Measurements from ENCODE around the gene DIS3L2. TPM values are rescaled to one million over a fixed set of nuclear protein-coding genes. Genes with fewer than 3 reads are reported as not detected.
"Not testable (repeated sequence)": the region's sequence is repeated elsewhere in the genome, so short reads cannot be mapped to it uniquely, and the experiment has no call there.

The DIS3L2 gene
- total and polyA plus RNA-seq, 2 experiments from 2014 or later, result 9.3 to 15.6 TPM

DNA sequence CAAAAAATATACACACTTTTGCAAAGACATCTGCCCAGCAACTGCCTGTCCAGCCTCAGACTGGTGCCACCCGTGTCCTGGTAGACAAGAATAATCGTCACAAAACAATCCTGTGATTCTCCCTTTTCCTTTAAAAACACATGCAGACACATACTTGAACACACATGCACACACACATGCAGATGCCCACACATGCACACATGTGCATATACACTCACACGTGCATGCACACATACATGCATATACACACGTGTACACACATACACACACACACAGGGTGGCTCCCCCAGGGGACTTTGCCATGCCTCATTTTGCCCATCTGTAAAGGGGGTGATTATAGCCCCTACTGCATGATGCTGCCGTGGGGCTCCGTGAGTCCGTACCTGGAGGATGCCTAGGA is 392.1 kb downstream of the DIS3L2 start:
- Histone ChIP-seq H3K4me1 (ENCODE audit: insufficient read depth) (no peaks in the 10 kb centered on the region), H3K4me2 (ENCODE audit: unreplicated experiment) (no peak overlapping the region), H4K20me1 (ENCODE audit: insufficient read depth) (no peaks in the 10 kb centered on the region), H3K36me3 (ENCODE audit: low read depth) (no peaks in the 10 kb centered on the region), H3K9me2 (ENCODE audit: insufficient read depth) (no peaks in the 10 kb centered on the region), H3K4me3 (no peak overlapping the region), H3K27ac (no peak overlapping the region), H3K9me3 (ENCODE audit: low read depth) (no peaks in the 10 kb centered on the region), H3K79me2 (ENCODE audit: insufficient read depth) (no peaks in the 10 kb centered on the region), H2AFZ (no peak overlapping the region), H3K27me3 (replicated peaks; ENCODE audit: insufficient read depth) (peaks cover 52% of the 10 kb centered on the region), H3F3A (ENCODE audit: insufficient read depth) (no peaks in the 10 kb centered on the region), H3K9ac (no peak overlapping the region)
- DNase-seq, result no peak
- no peak for TF ChIP-seq EZH2phosphoT487 (IDR thresholded peaks at IDR 0.05; ENCODE audit: insufficient read depth, low read depth)
- no peak for TF ChIP-seq EZH2 (IDR thresholded peaks at IDR 0.05; ENCODE audit: insufficient read depth, poor library complexity, severe bottlenecking)
- in situ Hi-C loops (cut with MboI), result no loop called here
- WGBS, 2 experiments (ENCODE audit: low coverage in 1 of 2, low lambda C conversion rate in 2 of 2, missing lambda C conversion rate in 2 of 2), result 68 to 80% methylated on average over 7 of the region's 7 CpGs

DNA sequence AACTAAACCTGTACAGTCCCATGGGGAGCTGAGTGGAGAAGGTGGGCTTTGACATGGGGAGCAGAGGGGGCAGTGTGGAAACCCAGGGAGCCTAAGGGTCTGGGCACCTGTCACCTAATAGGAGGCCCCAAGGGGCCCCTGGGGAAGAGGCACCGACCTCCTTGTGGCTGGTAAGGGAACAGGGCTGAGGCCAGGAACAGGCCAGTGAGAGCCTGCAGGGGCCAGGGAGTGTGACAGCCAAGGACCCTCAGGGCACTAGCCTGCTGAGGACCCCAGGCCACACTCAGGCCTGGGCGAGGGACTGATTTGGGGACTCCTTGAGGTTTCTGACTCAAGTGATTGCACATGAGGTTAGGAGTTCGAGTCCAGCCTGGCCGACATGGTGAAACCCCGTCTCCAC is 392.6 kb downstream of the DIS3L2 start:
- no peak for TF ChIP-seq EZH2phosphoT487 (IDR thresholded peaks at IDR 0.05; ENCODE audit: insufficient read depth, low read depth)
- TF ChIP-seq EZH2 (IDR thresholded peaks at IDR 0.05; ENCODE audit: insufficient read depth, poor library complexity, severe bottlenecking), result no peak
- no peaks in the 10 kb centered on the region for H3K9me3 ChIP-seq (ENCODE audit: low read depth)
- H3K9me2 ChIP-seq (ENCODE audit: insufficient read depth), result no peaks in the 10 kb centered on the region
- H3K36me3 ChIP-seq (ENCODE audit: low read depth), result no peaks in the 10 kb centered on the region
- H3K4me3 ChIP-seq, result no peak overlapping the region
- H3K9ac ChIP-seq, result no peak overlapping the region
- 77 to 83% methylated on average over 5 of the region's 5 CpGs for WGBS, 2 experiments (ENCODE audit: low coverage in 1 of 2, low lambda C conversion rate in 2 of 2, missing lambda C conversion rate in 2 of 2)
- no peak overlapping the region for H3K4me2 ChIP-seq (ENCODE audit: unreplicated experiment)
- in situ Hi-C loops (cut with MboI), result no loop called here
- no peaks in the 10 kb centered on the region for H3K4me1 ChIP-seq (ENCODE audit: insufficient read depth)
- H4K20me1 ChIP-seq (ENCODE audit: insufficient read depth), result no peaks in the 10 kb centered on the region
- peaks cover 49% of the 10 kb centered on the region for H3K27me3 ChIP-seq (replicated peaks; ENCODE audit: insufficient read depth)
- no peaks in the 10 kb centered on the region for H3K79me2 ChIP-seq (ENCODE audit: insufficient read depth)
- no peaks in the 10 kb centered on the region for H3F3A ChIP-seq (ENCODE audit: insufficient read depth)
- DNase-seq, result no peak
- H3K27ac ChIP-seq, result no peak overlapping the region
- no peak overlapping the region for H2AFZ ChIP-seq

DNA sequence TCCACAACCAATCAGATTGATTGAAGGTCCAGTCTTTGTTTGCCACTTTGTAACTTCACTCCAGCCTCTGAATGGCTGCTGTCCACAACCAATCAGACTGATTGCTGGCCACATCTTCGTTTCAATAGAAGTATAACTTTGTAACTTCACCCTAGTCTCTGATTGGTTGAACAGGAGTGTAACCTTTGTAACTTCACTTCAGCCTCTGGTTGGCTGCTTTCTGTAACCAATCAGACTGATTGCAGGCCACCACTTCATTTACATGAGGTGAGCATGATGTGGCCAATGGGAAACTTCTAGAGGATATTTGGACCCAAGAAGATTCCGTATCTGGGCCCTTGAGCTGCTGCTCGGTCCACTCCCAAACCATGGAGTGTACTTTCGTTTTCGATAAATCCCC is 400.1 kb downstream of the DIS3L2 start:
- Histone ChIP-seq H3K4me2 (ENCODE audit: unreplicated experiment) (no peak overlapping the region), H3K79me2 (ENCODE audit: insufficient read depth) (no peaks in the 10 kb centered on the region), H3K9me3 (ENCODE audit: low read depth) (no peaks in the 10 kb centered on the region), H3K9me2 (ENCODE audit: insufficient read depth) (no peaks in the 10 kb centered on the region), H3K27ac (no peak overlapping the region), H3K36me3 (ENCODE audit: low read depth) (no peaks in the 10 kb centered on the region), H4K20me1 (ENCODE audit: insufficient read depth) (no peaks in the 10 kb centered on the region), H3F3A (ENCODE audit: insufficient read depth) (no peaks in the 10 kb centered on the region), H3K4me3 (no peak overlapping the region), H2AFZ (no peak overlapping the region), H3K4me1 (ENCODE audit: insufficient read depth) (no peaks in the 10 kb centered on the region), H3K9ac (no peak overlapping the region), H3K27me3 (replicated peaks; ENCODE audit: insufficient read depth) (no peaks in the 10 kb centered on the region)
- TF ChIP-seq EZH2phosphoT487 (IDR thresholded peaks at IDR 0.05; ENCODE audit: insufficient read depth, low read depth) (no peak), EZH2 (IDR thresholded peaks at IDR 0.05; ENCODE audit: insufficient read depth, poor library complexity, severe bottlenecking) (no peak)
- in situ Hi-C loops (cut with MboI), result no loop called here
- DNase-seq, result no peak
- WGBS, 2 experiments (ENCODE audit: low coverage in 1 of 2, low lambda C conversion rate in 2 of 2, missing lambda C conversion rate in 2 of 2), result 76% methylated on average over 5 of the region's 5 CpGs

- in situ Hi-C loops (cut with MboI), result no loop called here
- H2AFZ ChIP-seq, result no peak overlapping the region
- H3K36me3 ChIP-seq (ENCODE audit: low read depth), result no peaks in the 10 kb centered on the region
- no peak overlapping the region for H3K9ac ChIP-seq
- no peaks in the 10 kb centered on the region for H3K4me1 ChIP-seq (ENCODE audit: insufficient read depth)
- no peaks in the 10 kb centered on the region for H3K9me2 ChIP-seq (ENCODE audit: insufficient read depth)
- H4K20me1 ChIP-seq (ENCODE audit: insufficient read depth), result no peaks in the 10 kb centered on the region
- no peak overlapping the region for H3K4me2 ChIP-seq (ENCODE audit: unreplicated experiment)
- no peak overlapping the region for H3K4me3 ChIP-seq
- no peaks in the 10 kb centered on the region for H3F3A ChIP-seq (ENCODE audit: insufficient read depth)
- 53 to 54% methylated on average over 8 of the region's 8 CpGs for WGBS, 2 experiments (ENCODE audit: low coverage in 1 of 2, low lambda C conversion rate in 2 of 2, missing lambda C conversion rate in 2 of 2)
- TF ChIP-seq EZH2 (IDR thresholded peaks at IDR 0.05; ENCODE audit: insufficient read depth, poor library complexity, severe bottlenecking), result no peak
- no peaks in the 10 kb centered on the region for H3K9me3 ChIP-seq (ENCODE audit: low read depth)
- no peak for DNase-seq
- H3K79me2 ChIP-seq (ENCODE audit: insufficient read depth), result no peaks in the 10 kb centered on the region
- no peak overlapping the region for H3K27ac ChIP-seq
- H3K27me3 ChIP-seq (replicated peaks; ENCODE audit: insufficient read depth), result no peaks in the 10 kb centered on the region
Observed at GRCh38 chr2:232362174-232362900, 400.8 kb downstream of the DIS3L2 start.

- in situ Hi-C loops (cut with MboI); H3K27me3 ChIP-seq (replicated peaks; ENCODE audit: insufficient read depth); H3K9ac ChIP-seq; H3K79me2 ChIP-seq (ENCODE audit: insufficient read depth); H3K9me2 ChIP-seq (ENCODE audit: insufficient read depth); H3F3A ChIP-seq (ENCODE audit: insufficient read depth); H3K4me2 ChIP-seq (ENCODE audit: unreplicated experiment); H3K9me3 ChIP-seq (ENCODE audit: low read depth); H3K4me1 ChIP-seq (ENCODE audit: insufficient read depth); H3K36me3 ChIP-seq (ENCODE audit: low read depth); H3K27ac ChIP-seq; H3K4me3 ChIP-seq; H4K20me1 ChIP-seq (ENCODE audit: insufficient read depth); H2AFZ ChIP-seq; DNase-seq: not testable (repeated sequence)
- 59 to 64% methylated on average over 12 of the region's 12 CpGs for WGBS, 2 experiments (ENCODE audit: low coverage in 1 of 2, low lambda C conversion rate in 2 of 2, missing lambda C conversion rate in 2 of 2)
Observed at GRCh38 chr2:232363064-232363783, 401.7 kb downstream of the DIS3L2 start.
